ENCODE data around the gene PCBP3.
"Not testable (repeated sequence)": the region's sequence is repeated elsewhere in the genome, so short reads cannot be mapped to it uniquely, and the experiment has no call there.

DNA sequence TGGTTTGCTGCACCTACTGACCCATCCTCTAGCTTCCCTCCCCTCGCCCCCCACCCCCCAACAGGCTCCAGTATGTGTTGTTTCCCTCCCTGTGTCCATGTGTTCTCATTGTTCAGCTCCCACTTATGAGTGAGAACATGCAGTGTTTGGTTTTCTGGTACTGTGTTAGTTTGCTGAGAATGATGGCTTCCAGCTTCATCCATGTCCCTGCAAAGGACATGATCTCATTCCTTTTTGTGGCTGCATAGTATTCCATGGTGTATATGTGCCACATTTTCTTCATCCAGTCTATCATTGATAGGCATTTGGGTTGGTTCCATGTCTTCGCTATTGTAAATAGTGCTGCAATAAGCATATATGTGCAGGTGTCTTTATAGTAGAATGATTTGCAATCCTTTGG, 17.4 kb upstream of the PCBP3 start:
- TF ChIP-seq, protein P1, sequence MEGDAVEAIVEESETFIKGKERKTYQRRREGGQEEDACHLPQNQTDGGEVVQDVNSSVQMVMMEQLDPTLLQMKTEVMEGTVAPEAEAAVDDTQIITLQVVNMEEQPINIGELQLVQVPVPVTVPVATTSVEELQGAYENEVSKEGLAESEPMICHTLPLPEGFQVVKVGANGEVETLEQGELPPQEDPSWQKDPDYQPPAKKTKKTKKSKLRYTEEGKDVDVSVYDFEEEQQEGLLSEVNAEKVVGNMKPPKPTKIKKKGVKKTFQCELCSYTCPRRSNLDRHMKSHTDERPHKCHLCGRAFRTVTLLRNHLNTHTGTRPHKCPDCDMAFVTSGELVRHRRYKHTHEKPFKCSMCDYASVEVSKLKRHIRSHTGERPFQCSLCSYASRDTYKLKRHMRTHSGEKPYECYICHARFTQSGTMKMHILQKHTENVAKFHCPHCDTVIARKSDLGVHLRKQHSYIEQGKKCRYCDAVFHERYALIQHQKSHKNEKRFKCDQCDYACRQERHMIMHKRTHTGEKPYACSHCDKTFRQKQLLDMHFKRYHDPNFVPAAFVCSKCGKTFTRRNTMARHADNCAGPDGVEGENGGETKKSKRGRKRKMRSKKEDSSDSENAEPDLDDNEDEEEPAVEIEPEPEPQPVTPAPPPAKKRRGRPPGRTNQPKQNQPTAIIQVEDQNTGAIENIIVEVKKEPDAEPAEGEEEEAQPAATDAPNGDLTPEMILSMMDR (conservative IDR thresholded peaks at IDR 0.05): not testable (repeated sequence)
- not testable (repeated sequence) for TF ChIP-seq EZH2 (IDR thresholded peaks at IDR 0.05; ENCODE audit: low read depth)
